H9 (cell line): ENCODE data around the gene UNC93A. TPM values are rescaled to one million over a fixed set of nuclear protein-coding genes. Genes with fewer than 3 reads are reported as not detected.
"Not testable (repeated sequence)": the region's sequence is repeated elsewhere in the genome, so short reads cannot be mapped to it uniquely, and the experiment has no call there.

Source experiments
- DNase-seq: peaks from one replicate; pipeline ENCODE4 v3.0.0-alpha.2; 2017
- H2AFZ ChIP-seq: one replicate; pipeline ENCODE4 v1.6.1; 2013; ENCODE audit warnings: mild to moderate bottlenecking, low read length, control low read depth, moderate library complexity
- H2AK5ac ChIP-seq: 2 replicates; pipeline ENCODE4 v1.6.1; 2013; ENCODE audit warnings: low read length, control low read depth, mixed read lengths; ENCODE audit not compliant: insufficient read length
- H2BK120ac ChIP-seq: one replicate; pipeline ENCODE4 v1.6.1; 2013; ENCODE audit warnings: low read depth, mild to moderate bottlenecking, low read length, control low read depth, inconsistent platforms; ENCODE audit not compliant: poor library complexity, severe bottlenecking
- H2BK12ac ChIP-seq: 2 replicates; pipeline ENCODE4 v1.6.1; 2013; ENCODE audit warnings: low read length, control low read depth, mixed read lengths, low read depth; ENCODE audit not compliant: insufficient read length
- H2BK15ac ChIP-seq: 2 replicates; pipeline ENCODE4 v1.6.1; 2013; ENCODE audit warnings: low read depth, low read length, control low read depth
- H2BK20ac ChIP-seq: one replicate; pipeline ENCODE4 v1.6.1; 2013; ENCODE audit warnings: low read depth, mild to moderate bottlenecking, low read length, control low read depth, inconsistent platforms; ENCODE audit not compliant: poor library complexity, severe bottlenecking
- H2BK5ac ChIP-seq: 2 replicates; pipeline ENCODE4 v1.6.1; 2013; ENCODE audit warnings: low read length, control low read depth, mixed read lengths; ENCODE audit not compliant: insufficient read length
- H3K14ac ChIP-seq: 2 replicates; pipeline ENCODE4 v1.6.1; 2013; ENCODE audit warnings: low read length, control low read depth; ENCODE audit not compliant: insufficient read depth
- H3K18ac ChIP-seq: 2 replicates; pipeline ENCODE4 v1.6.1; 2013; ENCODE audit warnings: low read depth, mild to moderate bottlenecking, mixed read lengths, low read length, control low read depth; ENCODE audit not compliant: insufficient read length
- H3K23ac ChIP-seq: 2 replicates; pipeline ENCODE4 v1.6.1; 2013; ENCODE audit warnings: low read length, control low read depth, mixed read lengths, low read depth; ENCODE audit not compliant: insufficient read length
- H3K23me2 ChIP-seq: 2 replicates; pipeline ENCODE4 v1.6.1; 2013; ENCODE audit warnings: low read depth, mild to moderate bottlenecking, mixed read lengths, low read length, control low read depth; ENCODE audit not compliant: insufficient read length, poor library complexity, severe bottlenecking
- H3K27ac ChIP-seq: 2 replicates; pipeline ENCODE4 v1.5.1; 2013; ENCODE audit warnings: low read length, control low read depth, mixed read lengths, low read depth; ENCODE audit not compliant: insufficient read length
- H3K27me3 ChIP-seq: 2 replicates; pipeline ENCODE4 v1.6.1; 2013; ENCODE audit warnings: low read length, control low read depth, inconsistent platforms; ENCODE audit not compliant: insufficient read depth
- H3K4ac ChIP-seq: 2 replicates; pipeline ENCODE4 v1.6.1; 2013; ENCODE audit warnings: low read depth, mild to moderate bottlenecking, control low read depth, inconsistent platforms, low read length, moderate library complexity
- H3K4me1 ChIP-seq: 2 replicates; pipeline ENCODE4 v1.6.1; 2013; ENCODE audit warnings: low read length, control low read depth, inconsistent platforms; ENCODE audit not compliant: insufficient read depth
- H3K4me2 ChIP-seq: 2 replicates; pipeline ENCODE4 v1.6.1; 2013; ENCODE audit warnings: low read length, control low read depth, mixed read lengths; ENCODE audit not compliant: insufficient read length, insufficient read depth
- H3K56ac ChIP-seq: 2 replicates; pipeline ENCODE4 v1.6.1; 2013; ENCODE audit warnings: low read depth, mild to moderate bottlenecking, mixed read lengths, low read length, control low read depth; ENCODE audit not compliant: insufficient read length
- H3K79me1 ChIP-seq: 2 replicates; pipeline ENCODE4 v1.6.1; 2013; ENCODE audit warnings: low read depth, mild to moderate bottlenecking, moderate library complexity, low read length, control low read depth, inconsistent platforms; ENCODE audit not compliant: insufficient read depth, poor library complexity, severe bottlenecking
- H3K79me2 ChIP-seq: 2 replicates; pipeline ENCODE4 v1.6.1; 2013; ENCODE audit warnings: low read length, control low read depth, inconsistent platforms; ENCODE audit not compliant: insufficient read depth
- H3K9ac ChIP-seq: 2 replicates; pipeline ENCODE4 v1.6.1; 2013; ENCODE audit warnings: low read length, control low read depth, mixed read lengths; ENCODE audit not compliant: insufficient read length; ENCODE audit errors: extremely low read depth
- H3K9me3 ChIP-seq: one replicate; pipeline ENCODE4 v1.6.1; 2013; ENCODE audit warnings: low read depth, low read length, inconsistent platforms; ENCODE audit not compliant: control insufficient read depth
- H3T11ph ChIP-seq: one replicate; pipeline ENCODE4 v1.6.1; 2013; ENCODE audit warnings: mild to moderate bottlenecking, low read length, control low read depth, inconsistent platforms
- H4K20me1 ChIP-seq: one replicate; pipeline ENCODE4 v1.6.1; 2013; ENCODE audit not compliant: control insufficient read depth, insufficient read length, insufficient read depth
- H4K5ac ChIP-seq: 2 replicates; pipeline ENCODE4 v1.6.1; 2013; ENCODE audit warnings: low read depth, mild to moderate bottlenecking, mixed read lengths, low read length, control low read depth; ENCODE audit not compliant: insufficient read length
- H4K8ac ChIP-seq: replicated peaks from 2 replicates; pipeline ENCODE4 v1.6.1; 2013; ENCODE audit warnings: low read length, control low read depth, mixed read lengths, low read depth; ENCODE audit not compliant: insufficient read length
- H4K91ac ChIP-seq: 2 replicates; pipeline ENCODE4 v1.6.1; 2013; ENCODE audit warnings: low read depth, mild to moderate bottlenecking, moderate library complexity, mixed read lengths, low read length, control low read depth; ENCODE audit not compliant: insufficient read length
- H3K27ac Mint-ChIP-seq, 3 experiments: 2 replicates in 2 of 3; 3 replicates in 1 of 3; pipeline ENCODE4 v1.8.0; 2020 to 2021; ENCODE audit warnings: mixed read lengths in 3 of 3, mild to moderate bottlenecking in 1 of 3, moderate library complexity in 1 of 3
- H3K27me3 Mint-ChIP-seq: 2 replicates; pipeline ENCODE4 v1.8.0; 2021; ENCODE audit warnings: low read depth, mild to moderate bottlenecking, moderate library complexity, mixed read lengths
- H3K36me3 Mint-ChIP-seq, 3 experiments: 2 replicates in 2 of 3; 3 replicates in 1 of 3; pipeline ENCODE4 v1.8.0; 2020 to 2021; ENCODE audit warnings: low read depth in 3 of 3, mixed read lengths in 3 of 3; ENCODE audit not compliant: insufficient read depth in 1 of 3
- H3K4me1 Mint-ChIP-seq, 2 experiments: 2 replicates each; pipeline ENCODE4 v1.8.0; 2020; ENCODE audit warnings: mixed read lengths in 2 of 2
- H3K4me3 Mint-ChIP-seq, 2 experiments: 2 replicates in 1 of 2; 3 replicates in 1 of 2; pipeline ENCODE4 v1.8.0; 2020 to 2021; ENCODE audit warnings: mild to moderate bottlenecking in 2 of 2, mixed read lengths in 2 of 2, moderate library complexity in 1 of 2
- H3K9me3 Mint-ChIP-seq, 2 experiments: 2 replicates in 1 of 2; 3 replicates in 1 of 2; pipeline ENCODE4 v1.8.0; 2020; ENCODE audit warnings: mild to moderate bottlenecking in 2 of 2, mixed read lengths in 2 of 2, moderate library complexity in 1 of 2
- WGBS: extraction: QIAGEN DNeasy Blood & Tissue Kit; methylation state at CpG from one replicate; pipeline ENCODE4 v1.1.7; 2013; ENCODE audit warnings: missing lambda C conversion rate, low lambda C conversion rate, mixed read lengths; ENCODE audit not compliant: insufficient read length; ENCODE audit errors: extremely low coverage; 5-methylcytosine and 5-hydroxymethylcytosine counted together
- total RNA-seq: library from RNA; stranded (reverse); gene quantifications from 2 replicates; pipeline ENCODE4 v1.2.1, GENCODE V29; 2021

UNC93A gene
- total RNA-seq, 1 experiment from 2014 or later: 0.70 TPM

DNA sequence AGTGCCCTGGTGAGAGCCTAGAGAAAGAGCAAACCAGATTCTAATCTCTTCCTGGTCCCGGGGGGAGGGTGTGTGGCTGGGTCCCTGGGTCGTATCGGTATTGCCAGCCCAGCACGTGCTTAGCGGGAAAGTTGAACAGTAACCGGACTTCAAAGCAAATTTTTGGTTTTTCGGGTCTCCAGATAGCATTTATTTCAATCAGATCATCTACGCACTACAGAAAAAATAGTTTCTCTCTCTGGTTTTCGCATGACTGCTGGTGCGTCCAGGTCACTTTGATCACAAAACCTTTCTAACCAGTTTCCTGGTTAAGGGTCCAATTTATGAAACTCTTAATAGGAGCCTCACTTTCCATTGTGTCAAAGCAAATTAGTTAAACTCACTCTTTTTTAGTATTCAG, 27.7 kb downstream of the UNC93A start:
- WGBS: no CpG with 5 or more reads among the region's 10 CpGs
- H3K27me3 ChIP-seq, H2AFZ ChIP-seq, DNase-seq, H4K91ac ChIP-seq, H2BK120ac ChIP-seq, H3K9me3 ChIP-seq, H3K9me3 Mint-ChIP-seq, H3K27ac ChIP-seq, H3K4me3 Mint-ChIP-seq, H3K27ac Mint-ChIP-seq, H3K4me2 ChIP-seq, H3K14ac ChIP-seq, H2BK5ac ChIP-seq, H4K8ac ChIP-seq, H3K36me3 Mint-ChIP-seq, H2BK12ac ChIP-seq, H3K23me2 ChIP-seq, H2AK5ac ChIP-seq, H3K9ac ChIP-seq, H2BK15ac ChIP-seq, H3T11ph ChIP-seq, H2BK20ac ChIP-seq, H3K79me1 ChIP-seq, H3K56ac ChIP-seq, H3K79me2 ChIP-seq, H4K5ac ChIP-seq, H3K27me3 Mint-ChIP-seq, H3K23ac ChIP-seq, H3K18ac ChIP-seq, H4K20me1 ChIP-seq, H3K4ac ChIP-seq: not testable (repeated sequence)
- peaks cover 34 to 36% of the 10 kb centered on the region in 2 experiments for H3K4me1 Mint-ChIP-seq
- H3K4me1 ChIP-seq: peaks cover 14% of the 10 kb centered on the region; the same call in 1 of the 2 replicates

GRCh38 chr6:167319856-167320753, 29.0 kb downstream of the UNC93A start:
- H4K91ac ChIP-seq, H3K9me3 Mint-ChIP-seq, DNase-seq, H2AFZ ChIP-seq, H3K9ac ChIP-seq, H3K14ac ChIP-seq, H3K79me2 ChIP-seq, H3K23me2 ChIP-seq, H2BK5ac ChIP-seq, H2BK15ac ChIP-seq, H3K4me2 ChIP-seq, H4K20me1 ChIP-seq, H4K8ac ChIP-seq, H3K4me1 ChIP-seq, H3K27me3 Mint-ChIP-seq, H2BK20ac ChIP-seq, H3K23ac ChIP-seq, H4K5ac ChIP-seq, H2AK5ac ChIP-seq, H3K79me1 ChIP-seq, H2BK120ac ChIP-seq, H3K36me3 Mint-ChIP-seq, H2BK12ac ChIP-seq, H3K4ac ChIP-seq, H3K27ac ChIP-seq, H3K56ac ChIP-seq, H3T11ph ChIP-seq, H3K27me3 ChIP-seq, H3K9me3 ChIP-seq, H3K4me3 Mint-ChIP-seq, H3K27ac Mint-ChIP-seq, H3K18ac ChIP-seq: not testable (repeated sequence)
- peaks cover 22 to 23% of the 10 kb centered on the region in 2 experiments for H3K4me1 Mint-ChIP-seq
- WGBS: no CpG with 5 or more reads among the region's 32 CpGs
